Activated T-helper 1 cell treated with anti-CD3 and anti-CD28 coated beads, Interleukin-2, amount 50 U/mL, for 16 hours (primary cell): ENCODE results near the gene NSDHL.

Experiments used
- DNase-seq, 2 donors: peaks; one replicate each; pipeline ENCODE4 v3.0.0-alpha.2; 2020; ENCODE audit warnings: low read depth in 1 of 2, low spot score in 1 of 2

The NSDHL gene

GRCh38 chrX:152892999-152893891, 62.4 kb downstream of the NSDHL start:
- no peak for DNase-seq

GRCh38 chrX:152893980-152894610, 63.2 kb downstream of the NSDHL start:
- no peak for DNase-seq

GRCh38 chrX:152895121-152895520, 64.3 kb downstream of the NSDHL start:
- no peak for DNase-seq

- no peak for DNase-seq
These were observed 65.0 kb downstream of the NSDHL start for GRCh38 chrX:152895724-152896420.

- DNase-seq: no peak
These were observed 65.6 kb downstream of the NSDHL start for GRCh38 chrX:152896450-152896849.

GRCh38 chrX:152897222-152898131, 66.6 kb downstream of the NSDHL start, which contains the start of gene ZNF185:
TSS of gene ZNF185 (plus strand) at chrX:152898067. CDS start at chrX:152914490, 16,423 bp downstream.
- no peak for DNase-seq

- no peak for DNase-seq
These were observed 67.6 kb downstream of the NSDHL start for GRCh38 chrX:152898442-152898841.

GRCh38 chrX:152899111-152899873, 68.4 kb downstream of the NSDHL start:
- no peak for DNase-seq

GRCh38 chrX:152899874-152900719, 69.2 kb downstream of the NSDHL start:
- DNase-seq: no peak

GRCh38 chrX:152900937-152901445, 70.1 kb downstream of the NSDHL start:
- no peak for DNase-seq

- no peak for DNase-seq
These were observed 71.1 kb downstream of the NSDHL start for GRCh38 chrX:152901816-152902501.

GRCh38 chrX:152902502-152902820, 71.6 kb downstream of the NSDHL start:
- no peak for DNase-seq

- no peak for DNase-seq
These were observed 72.7 kb downstream of the NSDHL start for GRCh38 chrX:152903589-152903988.

GRCh38 chrX:152904151-152905080, 73.6 kb downstream of the NSDHL start:
- peak in 1 of 2 donors; percentile 5 for DNase-seq

GRCh38 chrX:152905081-152905420, 74.2 kb downstream of the NSDHL start:
- DNase-seq: no peak

GRCh38 chrX:152907084-152907651, 76.3 kb downstream of the NSDHL start:
- no peak for DNase-seq

GRCh38 chrX:152908486-152908885, 77.6 kb downstream of the NSDHL start:
- DNase-seq: no peak
